HCT116 (cell line): ENCODE data around the gene TMEM123. TPM values are rescaled to one million over a fixed set of nuclear protein-coding genes. Genes with fewer than 3 reads are reported as not detected.
"Not testable (repeated sequence)": the region's sequence is repeated elsewhere in the genome, so short reads cannot be mapped to it uniquely, and the experiment has no call there.

ENCODE experiments used
- ATAC-seq: fragments of 200-7000 bp; cut with Tn5 transposase; 2 replicates; pipeline ENCODE4 v1.9.1; 2020; ENCODE audit warnings: mild to moderate bottlenecking, moderate library complexity
- BruUV-seq: library from RNA; stranded (reverse); fragments of 400-500 nt; replicated peaks from 2 replicates; lab custom pipeline; 2021; lab: Mats Ljungman, UMichigan
- CTCF ChIA-PET: fragments of 300-600 bp; sonication (Branson Sonifier 250); formaldehyde crosslinking; loops from one replicate; lab custom pipeline; 2021; ENCODE audit warnings: antibody characterized with exemption; lab: Charles Lee
- POLR2A ChIA-PET: fragments of 300-600, 350-600 bp; sonication (Branson Sonifier 250); formaldehyde crosslinking; loops from one replicate; lab custom pipeline; 2021; ENCODE audit warnings: antibody characterized with exemption; lab: Charles Lee
- RAD21 ChIA-PET, 2 experiments: fragments of 300-600 bp; sonication (Branson Sonifier 250); formaldehyde crosslinking; loops; one replicate each; lab custom pipeline; 2023; ENCODE audit warnings: low total read pairs in 2 of 2; ENCODE audit not compliant: uncharacterized antibody in 2 of 2, unreplicated experiment in 2 of 2, low non-redundant PET in 1 of 2; lab: Charles Lee
- DNase-seq: peaks from one replicate; pipeline ENCODE4 v3.0.0-alpha.2; 2010; ENCODE audit warnings: low read depth, low spot score
- H2AFZ ChIP-seq: fragments of 200-600 bp; shearing (Covaris generic), sonication (generic); 2 replicates; pipeline ENCODE4 v1.6.1; 2017; ENCODE audit warnings: low read depth, mixed run types, mixed read lengths, antibody characterized with exemption, low read length; ENCODE audit not compliant: poor library complexity, severe bottlenecking
- H3K27ac ChIP-seq: 2 replicates; pipeline ENCODE4 v1.5.1; 2012; ENCODE audit warnings: low read depth, low read length
- H3K27me3 ChIP-seq: fragments of 200-600 bp; sonication (generic); 2 replicates; pipeline ENCODE4 v1.6.1; 2016; ENCODE audit warnings: mixed run types, low read length, mixed read lengths; ENCODE audit not compliant: insufficient read depth
- H3K36me3 ChIP-seq, 2 experiments: fragments of 200-500 bp in 1 of 2; fragments of 200-600 bp in 1 of 2; sonication (Bioruptor generic) in 1 of 2; sonication (generic) in 1 of 2; 2 replicates each; pipeline versions ENCODE4 v1.5.1 to v1.6.1; 2014 to 2016; ENCODE audit warnings: low read length in 2 of 2, inconsistent platforms in 1 of 2, mixed read lengths in 1 of 2, mixed run types in 1 of 2; ENCODE audit not compliant: insufficient read depth in 2 of 2, control insufficient read depth in 1 of 2
- H3K4me1 ChIP-seq, 2 experiments: fragments of 200-600 bp in 1 of 2; sonication (generic) in 1 of 2; 2 replicates each; pipeline versions ENCODE4 v1.5.1 to v1.6.1; 2012 to 2017; ENCODE audit warnings: low read length in 2 of 2, inconsistent platforms in 1 of 2, mild to moderate bottlenecking in 1 of 2, mixed read lengths in 1 of 2, mixed run types in 1 of 2, moderate library complexity in 1 of 2; ENCODE audit not compliant: insufficient read depth in 2 of 2, control insufficient read depth in 1 of 2
- H3K4me2 ChIP-seq: fragments of 200-600 bp; sonication (generic); 2 replicates; pipeline ENCODE4 v1.6.1; 2017; ENCODE audit warnings: mixed run types, low read length, mixed read lengths
- H3K4me3 ChIP-seq, 2 experiments: fragments of 200-600 bp in 1 of 2; sonication (generic) in 1 of 2; replicated peaks in 1 of 2; 2 replicates each; pipeline ENCODE4 v1.5.1; 2011 to 2016; ENCODE audit warnings: low read length in 2 of 2, control low read depth in 1 of 2, low read depth in 1 of 2, mild to moderate bottlenecking in 1 of 2, mixed read lengths in 1 of 2, mixed run types in 1 of 2
- H3K79me2 ChIP-seq: fragments of 200-600 bp; sonication (generic); 2 replicates; pipeline ENCODE4 v1.6.1; 2017; ENCODE audit warnings: mild to moderate bottlenecking, mixed run types, low read length, moderate library complexity, mixed read lengths; ENCODE audit not compliant: insufficient read depth
- H3K9ac ChIP-seq: fragments of 200-600 bp; sonication (generic); 2 replicates; pipeline ENCODE4 v1.6.1; 2016; ENCODE audit warnings: low read length, mixed read lengths
- H3K9me2 ChIP-seq: fragments of 200-600 bp; sonication (generic), shearing (Covaris generic); 2 replicates; pipeline ENCODE4 v1.6.1; 2017; ENCODE audit warnings: mixed run types, mild to moderate bottlenecking, moderate library complexity; ENCODE audit not compliant: insufficient read depth
- H3K9me3 ChIP-seq, 2 experiments: fragments of 200-500 bp in 1 of 2; fragments of 200-600 bp in 1 of 2; sonication (Bioruptor generic) in 1 of 2; sonication (generic) in 1 of 2; 2 replicates each; pipeline ENCODE4 v1.6.1; 2014 to 2017; ENCODE audit warnings: low read length in 2 of 2, mixed read lengths in 2 of 2, inconsistent platforms in 1 of 2, low read depth in 1 of 2, mild to moderate bottlenecking in 1 of 2, mixed run types in 1 of 2, moderate library complexity in 1 of 2; ENCODE audit not compliant: control insufficient read depth in 1 of 2, insufficient read depth in 1 of 2
- H4K20me1 ChIP-seq: fragments of 200-600 bp; sonication (generic), shearing (Covaris generic); 2 replicates; pipeline ENCODE4 v1.6.1; 2017; ENCODE audit warnings: mixed run types, mild to moderate bottlenecking, moderate library complexity; ENCODE audit not compliant: insufficient read depth
- CEBPB ChIP-seq: IDR thresholded peaks from 2 replicates; pipeline ENCODE4 v1.6.1; 2012; ENCODE audit warnings: low read depth
- CTCF ChIP-seq, 3 experiments: fragments of 200-600 bp in 1 of 3; sonication (generic) in 1 of 3; IDR thresholded peaks in 2 of 3; conservative IDR thresholded peaks in 1 of 3; 2 replicates each; pipeline ENCODE4 v1.5.1; 2012 to 2017; ENCODE audit warnings: low read depth in 2 of 3, low read length in 2 of 3, antibody characterized with exemption in 1 of 3, borderline replicate concordance in 1 of 3, control low read depth in 1 of 3, mild to moderate bottlenecking in 1 of 3, mixed read lengths in 1 of 3, mixed run types in 1 of 3, moderate library complexity in 1 of 3; ENCODE audit not compliant: insufficient read depth in 1 of 3
- ELF1 ChIP-seq: IDR thresholded peaks from 2 replicates; pipeline ENCODE4 v1.6.1; 2012; ENCODE audit warnings: low read depth, borderline replicate concordance
- EZH2 ChIP-seq: fragments of 200-600 bp; sonication (generic); IDR thresholded peaks from 2 replicates; pipeline ENCODE4 v1.6.1; 2017; ENCODE audit warnings: antibody characterized with exemption, mixed run types
- FOSL1 ChIP-seq: IDR thresholded peaks from 2 replicates; pipeline ENCODE4 v1.6.1; 2012; ENCODE audit warnings: low read depth
- JUND ChIP-seq: IDR thresholded peaks from 2 replicates; pipeline ENCODE4 v1.6.1; 2012
- POLR2A ChIP-seq: IDR thresholded peaks from 2 replicates; pipeline ENCODE4 v1.7.0; 2011; ENCODE audit warnings: borderline replicate concordance; ENCODE audit not compliant: insufficient read depth, insufficient read length; ENCODE audit errors: extremely low read depth
- RAD21 ChIP-seq: IDR thresholded peaks from 2 replicates; pipeline ENCODE4 v1.6.1; 2012; ENCODE audit warnings: low read depth, mild to moderate bottlenecking
- SIN3A ChIP-seq: IDR thresholded peaks from 2 replicates; pipeline ENCODE4 v1.6.1; 2012; ENCODE audit warnings: low read depth
- TCF7L2 ChIP-seq: IDR thresholded peaks from 2 replicates; pipeline ENCODE4 v1.7.0; 2011; ENCODE audit warnings: borderline replicate concordance, inconsistent platforms; ENCODE audit not compliant: insufficient read depth, insufficient read length; ENCODE audit errors: extremely low read depth
- ZFX ChIP-seq: fragments of 450-650 bp; IDR thresholded peaks from 2 replicates; pipeline ENCODE4 v1.6.1; 2017
- intact Hi-C: fragments of 100-400 bp; cut with micrococcal nuclease; formaldehyde crosslinking; loops from 2 replicates; pipeline ENCODE4 v1.10.0; 2022
- total RNA-seq: library from RNA; stranded (reverse); gene quantifications from one replicate; pipeline ENCODE4 v1.2.1, GENCODE V29; 2021; ENCODE audit not compliant: unreplicated experiment

The TMEM123 gene
- total RNA-seq, 1 experiment from 2014 or later = 217 TPM

- Histone ChIP-seq H3K36me3 (peaks cover 17% of the 10 kb centered on the region in 2 experiments), H3K79me2 (peaks cover 18% of the 10 kb centered on the region)
- POLR2A ChIA-PET, ATAC-seq, H2AFZ ChIP-seq, H3K9ac ChIP-seq, H4K20me1 ChIP-seq, CTCF ChIA-PET, BruUV-seq, H3K4me1 ChIP-seq, H3K27me3 ChIP-seq, intact Hi-C loops, DNase-seq, RAD21 ChIA-PET, H3K27ac ChIP-seq, H3K9me2 ChIP-seq, H3K9me3 ChIP-seq, H3K4me2 ChIP-seq, H3K4me3 ChIP-seq: not testable (repeated sequence)
These were observed 77.7 kb downstream of the TMEM123 start for GRCh38 chr11:102374633-102375424.

- RAD21 ChIA-PET = no interaction called here
These were observed 84.1 kb downstream of the TMEM123 start for GRCh38 chr11:102368472-102368871.

More at GRCh38 chr11:102368472-102368871, 84.1 kb downstream of the TMEM123 start:
- ChIA-PET CTCF (no interaction called here), POLR2A (no interaction called here)
- Histone ChIP-seq H3K27ac (no peak overlapping the region), H3K9me2 (no peaks in the 10 kb centered on the region), H3K9ac (no peak overlapping the region), H2AFZ (no peak overlapping the region), H3K36me3 (peaks cover 11 to 18% of the 10 kb centered on the region in 2 experiments), H3K9me3 (no peaks in the 10 kb centered on the region), H3K79me2 (no peaks in the 10 kb centered on the region), H3K4me1 (no peaks in the 10 kb centered on the region), H4K20me1 (no peaks in the 10 kb centered on the region), H3K4me3 (no peak overlapping the region), H3K4me2 (no peak overlapping the region), H3K27me3 (no peaks in the 10 kb centered on the region)
- ATAC-seq (no peak), DNase-seq (no peak)
- BruUV-seq = no TSS peak
- intact Hi-C loops = loop anchor here (5.0 kb wide), 1 partner anchor 244 kb away; no protein-coding TSS in a partner anchor
- TF ChIP-seq EZH2 = no peak
- no peak for TF ChIP-seq CTCF (IDR thresholded peaks at IDR 0.05 in 2 of 3, conservative IDR thresholded peaks at IDR 0.05 in 1 of 3; ENCODE audit: borderline replicate concordance in 1 of 3, insufficient read depth in 1 of 3, low read depth in 2 of 3, low read length in 2 of 3)
- no peak for TF ChIP-seq SIN3A
- no peak for TF ChIP-seq FOSL1
- TF ChIP-seq POLR2A = no peak
- TF ChIP-seq ZFX = no peak
- TF ChIP-seq JUND = no peak
- no peak for TF ChIP-seq CEBPB
- TF ChIP-seq ELF1 = no peak
- TF ChIP-seq RAD21 = no peak
- TF ChIP-seq TCF7L2 = no peak
